ENCODE data around the gene WDFY1. TPM values are rescaled to one million over a fixed set of nuclear protein-coding genes. Genes with fewer than 3 reads are reported as not detected.

The WDFY1 gene
- total RNA-seq, 2 donors from 2014 or later: 50.0 to 63.5 TPM

DNA sequence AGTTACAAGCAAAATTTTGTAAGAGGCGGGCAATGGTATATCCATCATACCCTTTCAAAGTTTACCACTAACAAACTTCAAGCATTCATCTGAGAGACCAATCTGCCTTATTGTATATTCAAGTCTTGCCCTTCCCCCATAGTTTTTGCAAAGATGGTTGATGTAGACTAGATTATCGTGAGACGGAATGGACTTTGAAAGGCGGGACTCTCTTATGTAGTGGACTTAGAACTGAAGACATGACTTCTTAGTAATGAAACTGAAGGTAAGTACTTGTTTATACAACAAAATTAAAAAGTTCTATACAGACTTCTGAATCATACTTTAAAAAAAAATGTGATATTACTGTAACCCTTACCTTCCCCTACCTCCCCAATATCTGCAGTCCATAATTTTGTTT, 118.1 kb downstream of the WDFY1 start:
- no peak for DNase-seq
- no peak for TF ChIP-seq CTCF (IDR thresholded peaks at IDR 0.05)
- Histone ChIP-seq H3K4me3 (no peak overlapping the region), H3K27me3 (no peaks in the 10 kb centered on the region), H3K36me3 (no peaks in the 10 kb centered on the region), H3K4me1 (no peaks in the 10 kb centered on the region), H3K9me3 (no peaks in the 10 kb centered on the region), H3K27ac (no peak overlapping the region), H3K9ac (ENCODE audit: low read depth in 2 of 2, low read length in 2 of 2) (no peak overlapping the region)
- intact Hi-C loops (cut with DNase I): no loop called here

Other genes with a start within 250 kb of the WDFY1 start
- 10 to 100 TPM in 1 of 2 donors, 1 to 10 TPM in 1; 8.8 to 12.0 TPM for gene AP1S3, start 107.8 kb downstream of the WDFY1 start, total RNA-seq
- gene MRPL44, start 12.1 kb upstream of the WDFY1 start, total RNA-seq: 10 to 100 TPM; 40.8 to 49.4 TPM
- 10 to 100 TPM; 13.6 to 19.2 TPM for gene SERPINE2, start 94.0 kb upstream of the WDFY1 start, total RNA-seq